Lower lobe of right lung (tissue), 2 donors: ENCODE measurements around the gene PHOSPHO1. TPM values are rescaled to one million over a fixed set of nuclear protein-coding genes. Genes with fewer than 3 reads are reported as not detected.
"Not testable (repeated sequence)": the region's sequence is repeated elsewhere in the genome, so short reads cannot be mapped to it uniquely, and the experiment has no call there.

Experiments used
- ATAC-seq, 2 donors: fragments of 200-7000 bp; cut with Tn5 transposase; one replicate each; pipeline ENCODE4 v1.9.1; 2020 to 2022; ENCODE audit warnings: mild to moderate bottlenecking in 2 of 2, moderate library complexity in 2 of 2
- DNase-seq: peaks from one replicate; pipeline ENCODE4 v3.0.0-alpha.2; 2020
- H3K27ac ChIP-seq: fragments of 200-600 bp; one replicate; pipeline ENCODE4 v1.8.0; 2022
- H3K27me3 ChIP-seq: fragments of 200-600 bp; one replicate; pipeline ENCODE4 v1.8.0; 2022; ENCODE audit warnings: low read depth
- H3K36me3 ChIP-seq: fragments of 200-600 bp; one replicate; pipeline ENCODE4 v1.8.0; 2022; ENCODE audit warnings: mild to moderate bottlenecking
- H3K4me1 ChIP-seq: fragments of 200-600 bp; one replicate; pipeline ENCODE4 v1.8.0; 2022
- H3K4me3 ChIP-seq: fragments of 200-600 bp; one replicate; pipeline ENCODE4 v1.8.0; 2022; ENCODE audit warnings: mild to moderate bottlenecking
- H3K9me3 ChIP-seq: fragments of 200-600 bp; one replicate; pipeline ENCODE4 v1.8.0; 2022
- intact Hi-C: fragments of 100-400 bp; cut with DNase I; formaldehyde crosslinking; loops from one replicate; pipeline ENCODE4 v1.11.0; 2022
- total RNA-seq: library from RNA; stranded (reverse); fragmentation: NEBNext Ultra II Directional; extraction: Animal tissue kit (Norgen Biotek cat#: 25700); gene quantifications from one replicate; pipeline ENCODE4 v1.2.1, GENCODE V29; 2021
- TF ChIP-seq, protein P1 (sequence below): fragments of 200-600 bp; IDR thresholded peaks from one replicate; pipeline ENCODE4 v1.8.0; 2022; ENCODE audit warnings: antibody characterized with exemption, mild to moderate bottlenecking
- donor health status: DM: no; HTN: yes; CAD: no; lungs with severe emphysema.

PHOSPHO1 gene
- total RNA-seq, 1 donor from 2014 or later: 1.9 TPM

- Histone ChIP-seq H3K4me3 (no peak overlapping the region), H3K9me3 (no peaks in the 10 kb centered on the region), H3K27ac (no peak overlapping the region), H3K27me3 (no peaks in the 10 kb centered on the region), H3K36me3 (no peaks in the 10 kb centered on the region), H3K4me1 (peaks cover 9% of the 10 kb centered on the region)
- DNase-seq: no peak
- intact Hi-C loops: no loop called here
- ATAC-seq: no peak
- TF ChIP-seq, protein P1, sequence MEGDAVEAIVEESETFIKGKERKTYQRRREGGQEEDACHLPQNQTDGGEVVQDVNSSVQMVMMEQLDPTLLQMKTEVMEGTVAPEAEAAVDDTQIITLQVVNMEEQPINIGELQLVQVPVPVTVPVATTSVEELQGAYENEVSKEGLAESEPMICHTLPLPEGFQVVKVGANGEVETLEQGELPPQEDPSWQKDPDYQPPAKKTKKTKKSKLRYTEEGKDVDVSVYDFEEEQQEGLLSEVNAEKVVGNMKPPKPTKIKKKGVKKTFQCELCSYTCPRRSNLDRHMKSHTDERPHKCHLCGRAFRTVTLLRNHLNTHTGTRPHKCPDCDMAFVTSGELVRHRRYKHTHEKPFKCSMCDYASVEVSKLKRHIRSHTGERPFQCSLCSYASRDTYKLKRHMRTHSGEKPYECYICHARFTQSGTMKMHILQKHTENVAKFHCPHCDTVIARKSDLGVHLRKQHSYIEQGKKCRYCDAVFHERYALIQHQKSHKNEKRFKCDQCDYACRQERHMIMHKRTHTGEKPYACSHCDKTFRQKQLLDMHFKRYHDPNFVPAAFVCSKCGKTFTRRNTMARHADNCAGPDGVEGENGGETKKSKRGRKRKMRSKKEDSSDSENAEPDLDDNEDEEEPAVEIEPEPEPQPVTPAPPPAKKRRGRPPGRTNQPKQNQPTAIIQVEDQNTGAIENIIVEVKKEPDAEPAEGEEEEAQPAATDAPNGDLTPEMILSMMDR: no peak
These were observed 39.7 kb downstream of the PHOSPHO1 start for GRCh38 chr17:49190932-49191331.

- no peak overlapping the region for H3K27ac ChIP-seq
- ATAC-seq (no peak), DNase-seq (no peak)
- no peaks in the 10 kb centered on the region for H3K36me3 ChIP-seq
- TF ChIP-seq, protein P1: no peak
- H3K27me3 ChIP-seq: no peaks in the 10 kb centered on the region
- peaks cover 9% of the 10 kb centered on the region for H3K4me1 ChIP-seq
- H3K9me3 ChIP-seq: no peaks in the 10 kb centered on the region
- no peak overlapping the region for H3K4me3 ChIP-seq
- intact Hi-C loops: no loop called here
These were observed 43.3 kb downstream of the PHOSPHO1 start for GRCh38 chr17:49187301-49187700.

GRCh38 chr17:49185381-49185780 lies 45.2 kb downstream of the PHOSPHO1 start:
- H3K4me1 ChIP-seq, intact Hi-C loops, H3K9me3 ChIP-seq, DNase-seq, ATAC-seq, H3K36me3 ChIP-seq, H3K27ac ChIP-seq, H3K27me3 ChIP-seq, H3K4me3 ChIP-seq: not testable (repeated sequence)

- H3K36me3 ChIP-seq, H3K4me1 ChIP-seq, DNase-seq, ATAC-seq, H3K4me3 ChIP-seq, H3K27me3 ChIP-seq, H3K9me3 ChIP-seq, H3K27ac ChIP-seq, intact Hi-C loops: not testable (repeated sequence)
These were observed 46.1 kb downstream of the PHOSPHO1 start for GRCh38 chr17:49184522-49184921.

DNA sequence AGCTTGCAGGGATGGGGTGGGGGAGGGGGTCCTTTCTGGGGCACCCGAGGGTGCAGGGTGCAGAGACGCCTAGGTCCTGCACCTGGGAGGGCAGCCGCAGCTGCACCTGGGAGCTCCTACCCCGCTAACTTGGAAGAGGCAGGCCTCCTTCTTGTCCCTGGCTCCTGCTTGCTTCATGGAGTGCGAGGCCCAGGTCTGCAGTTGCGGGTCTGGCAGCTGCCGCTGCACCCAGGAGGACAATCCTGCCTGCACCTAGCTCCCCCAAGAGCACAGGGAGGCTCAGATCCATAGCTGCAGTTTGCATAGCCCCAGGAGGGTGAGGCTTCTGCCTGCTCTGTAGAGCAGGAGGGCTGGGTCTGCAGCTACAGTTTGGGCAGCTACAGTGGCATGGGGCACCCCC lies 46.8 kb downstream of the PHOSPHO1 start:
- no peak for DNase-seq

GRCh38 chr17:49183341-49183740 lies 47.2 kb downstream of the PHOSPHO1 start:
- TF ChIP-seq, protein P1: no peak
- Histone ChIP-seq H3K9me3 (no peaks in the 10 kb centered on the region), H3K4me3 (no peak overlapping the region), H3K27ac (no peak overlapping the region), H3K27me3 (no peaks in the 10 kb centered on the region), H3K36me3 (no peaks in the 10 kb centered on the region), H3K4me1 (no peaks in the 10 kb centered on the region)
- DNase-seq (no peak), ATAC-seq (no peak)
- intact Hi-C loops: no loop called here

More for the DNA sequence above, 46.8 kb downstream of the PHOSPHO1 start:
- no peaks in the 10 kb centered on the region for H3K9me3 ChIP-seq
- H3K4me1 ChIP-seq: no peaks in the 10 kb centered on the region
- H3K27ac ChIP-seq: no peak overlapping the region
- intact Hi-C loops: no loop called here
- no peak overlapping the region for H3K4me3 ChIP-seq
- no peak for ATAC-seq
- H3K36me3 ChIP-seq: no peaks in the 10 kb centered on the region
- TF ChIP-seq, protein P1: no peak
- H3K27me3 ChIP-seq: no peaks in the 10 kb centered on the region
